H54 (cell line): Measurements from ENCODE around the gene PTX4.

Experiments
- DNase-seq: peaks from one replicate; pipeline ENCODE4 v3.0.0; 2011; ENCODE audit warnings: low spot score, mixed read lengths; ENCODE audit not compliant: insufficient read length
- FAIRE-seq: peaks from 3 replicates; lab custom pipeline; 2011; peaks lifted over from hg19 to GRCh38; lab: Jason Lieb, UNC
- POLR2A ChIP-seq: IDR thresholded peaks from 2 replicates; pipeline ENCODE4 v1.6.1; 2011; ENCODE audit warnings: low read depth, mild to moderate bottlenecking, low read length

PTX4 gene

DNA sequence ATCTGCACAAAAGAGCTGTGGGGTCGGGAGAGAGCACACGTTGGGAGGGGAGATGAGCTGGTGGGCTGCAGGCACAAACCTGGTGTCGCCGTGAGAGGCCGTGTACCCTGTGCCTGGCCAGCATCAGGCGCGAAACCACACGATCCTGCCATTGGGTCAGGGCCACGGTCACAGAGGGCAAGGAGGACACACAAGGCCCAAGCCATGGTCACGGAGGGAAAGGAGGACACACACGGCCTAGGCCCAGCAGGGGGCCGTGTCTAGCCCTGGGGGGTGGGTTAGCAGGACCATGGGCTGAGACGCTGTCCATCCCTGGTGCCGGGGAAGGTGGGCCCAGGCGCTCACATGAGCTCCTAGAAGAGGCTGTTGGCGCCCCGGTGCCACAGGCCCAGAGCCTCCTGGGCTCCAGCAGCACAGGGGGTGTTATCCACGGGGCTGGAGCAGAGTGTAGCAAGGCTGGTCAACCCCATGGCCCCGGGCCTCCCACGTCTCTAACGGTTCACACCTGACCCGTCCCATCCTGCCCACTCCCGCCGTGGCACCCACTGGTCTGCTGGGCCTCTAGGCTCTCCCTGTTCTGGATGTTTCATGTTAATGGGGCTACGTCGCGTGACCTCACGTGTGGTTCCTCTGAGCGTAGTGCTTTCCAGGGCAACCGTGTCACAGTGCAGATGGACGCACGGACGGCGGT lies 36.9 kb downstream of the PTX4 start:
- no peak for TF ChIP-seq POLR2A
- DNase-seq (no peak), FAIRE-seq (no peak)

DNA sequence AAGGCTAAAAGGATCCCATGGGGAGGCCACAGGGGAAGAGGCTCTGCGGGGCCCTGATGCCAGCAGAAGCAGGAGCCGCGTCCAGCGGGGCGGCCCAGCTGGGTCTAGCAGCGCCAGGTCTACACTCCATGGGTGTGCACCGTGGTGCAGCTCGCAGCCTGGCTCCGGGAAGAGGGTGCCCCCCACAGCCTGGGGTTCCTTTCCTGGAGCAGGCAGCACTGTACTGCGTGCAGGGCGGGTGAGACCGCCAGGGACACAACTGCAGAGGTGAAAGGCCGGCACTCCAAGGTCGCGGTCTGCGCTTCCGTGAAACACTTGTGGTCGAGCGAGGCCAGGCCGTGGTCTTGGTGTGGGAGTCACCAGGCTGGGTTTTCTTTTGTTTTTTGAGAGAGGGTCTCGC lies 37.9 kb downstream of the PTX4 start:
- no peak for FAIRE-seq
- TF ChIP-seq POLR2A = no peak

DNA sequence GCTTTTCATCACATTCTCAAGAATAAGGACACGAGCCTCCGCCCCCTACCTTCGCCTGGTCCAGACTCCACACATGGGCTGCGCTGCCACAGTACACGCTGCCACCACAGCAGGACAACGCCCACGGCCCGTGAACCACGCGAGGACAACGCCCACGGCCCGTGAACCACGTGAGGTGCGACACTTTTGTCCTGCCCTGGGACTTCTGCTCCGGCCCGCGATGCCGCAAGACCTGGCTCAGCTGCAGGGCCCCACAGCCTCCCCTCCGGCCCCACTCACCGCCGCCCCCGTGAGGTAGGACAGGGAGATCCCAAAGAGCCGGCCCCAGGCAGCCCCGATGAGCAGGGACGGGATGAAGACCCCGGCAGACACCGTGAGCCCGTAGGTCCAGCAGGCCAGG lies 38.5 kb downstream of the PTX4 start:
- no peak for DNase-seq
- TF ChIP-seq POLR2A = no peak
- FAIRE-seq = no peak

More for the DNA sequence above, 37.9 kb downstream of the PTX4 start:
- no peak for DNase-seq

DNA sequence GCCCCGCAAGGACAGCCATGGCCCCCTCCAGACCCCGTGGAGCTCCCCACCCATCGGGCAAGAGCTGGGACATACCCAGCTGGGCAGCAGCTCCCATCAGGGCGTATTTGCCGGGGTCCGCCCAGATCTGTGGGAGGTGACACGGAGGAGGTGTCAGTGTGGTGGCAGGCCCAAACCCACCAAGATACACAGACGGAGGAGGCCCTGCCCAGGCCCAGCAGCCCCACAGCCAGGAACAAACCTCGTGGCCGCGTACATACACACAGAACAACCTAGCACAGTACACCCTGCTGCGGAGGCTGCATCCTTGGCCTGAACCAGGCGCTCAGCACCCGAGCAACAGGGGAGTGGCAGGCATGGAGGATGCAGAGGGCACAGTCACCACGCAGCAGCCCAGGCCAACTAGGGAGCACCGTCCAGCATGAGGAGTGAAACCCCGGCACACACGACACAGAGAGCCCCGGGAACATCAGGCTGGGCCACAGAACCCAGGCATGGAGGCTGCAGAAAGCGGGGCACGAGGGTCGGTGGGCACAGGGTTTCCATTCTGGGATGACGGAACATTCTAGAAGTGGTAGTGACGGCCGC lies 39.4 kb downstream of the PTX4 start:
- FAIRE-seq (no peak), DNase-seq (no peak)
- no peak for TF ChIP-seq POLR2A

GRCh38 chr16:1448536-1449116 lies 40.1 kb downstream of the PTX4 start:
- TF ChIP-seq POLR2A = no peak
- DNase-seq (no peak), FAIRE-seq (no peak)

DNA sequence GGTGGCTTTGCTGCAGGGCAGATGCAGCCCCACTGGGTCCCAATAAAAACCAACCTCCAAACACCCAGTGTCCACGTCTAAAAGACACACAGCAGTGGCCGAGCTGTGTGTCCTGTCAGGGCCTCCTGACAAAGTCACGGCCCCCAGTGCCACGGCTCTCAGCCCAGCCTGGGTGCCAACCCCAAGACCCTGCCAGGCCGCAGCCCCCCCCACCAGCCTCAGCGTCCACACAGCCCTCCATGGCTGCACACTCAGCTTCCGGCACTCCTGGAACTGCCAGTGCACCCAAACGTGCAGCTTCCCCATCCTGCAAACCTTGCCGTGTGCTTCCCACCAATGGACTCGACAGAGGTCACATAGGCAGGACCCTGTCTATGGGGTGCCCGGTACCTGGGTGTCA lies 40.8 kb downstream of the PTX4 start:
- DNase-seq = no peak
- no peak for TF ChIP-seq POLR2A

DNA sequence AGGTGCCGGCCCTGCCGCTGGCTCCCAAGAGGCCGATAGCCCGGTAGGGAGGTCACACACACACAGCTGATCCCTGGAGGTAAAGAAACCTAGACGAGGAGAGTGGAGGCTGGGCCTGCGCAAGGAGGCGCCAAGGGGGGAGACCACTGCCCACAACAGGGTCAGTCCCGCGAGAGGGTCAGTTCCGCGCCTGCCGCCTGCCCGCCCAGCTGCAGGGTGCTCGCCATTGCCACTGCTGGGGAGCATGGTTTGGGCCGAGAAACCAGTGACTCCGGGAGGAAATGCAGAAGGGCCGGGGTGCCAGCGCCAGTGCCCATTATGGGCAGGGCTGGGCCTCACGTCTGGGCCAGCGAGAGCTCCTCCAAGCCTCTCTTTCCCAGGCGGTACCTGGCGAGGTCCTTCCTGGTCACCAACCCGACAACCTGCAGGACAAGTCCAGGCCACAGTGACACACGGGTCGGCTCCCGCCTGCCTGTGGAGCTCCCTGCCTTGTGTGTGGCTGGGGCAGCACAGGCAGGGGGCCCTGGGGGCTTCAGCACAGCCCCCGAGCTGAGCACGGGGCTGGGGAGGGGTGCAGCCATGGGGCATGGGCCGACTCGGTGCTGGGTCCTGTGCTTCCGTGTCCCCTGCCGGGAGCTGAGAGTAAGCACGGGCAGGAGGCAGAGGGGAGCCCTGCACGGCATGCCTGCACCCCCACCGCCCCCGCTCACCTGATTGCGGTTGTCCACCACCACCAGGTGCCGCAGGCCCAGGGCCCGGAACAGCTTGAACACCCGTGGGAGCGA lies 42.3 kb downstream of the PTX4 start:
- FAIRE-seq (no peak), DNase-seq (no peak)
- no peak for TF ChIP-seq POLR2A

More for the DNA sequence above, 40.8 kb downstream of the PTX4 start:
- FAIRE-seq = no peak

GRCh38 chr16:1445518-1446203 lies 43.1 kb downstream of the PTX4 start:
- DNase-seq (no peak), FAIRE-seq (no peak)
- TF ChIP-seq POLR2A = no peak

DNA sequence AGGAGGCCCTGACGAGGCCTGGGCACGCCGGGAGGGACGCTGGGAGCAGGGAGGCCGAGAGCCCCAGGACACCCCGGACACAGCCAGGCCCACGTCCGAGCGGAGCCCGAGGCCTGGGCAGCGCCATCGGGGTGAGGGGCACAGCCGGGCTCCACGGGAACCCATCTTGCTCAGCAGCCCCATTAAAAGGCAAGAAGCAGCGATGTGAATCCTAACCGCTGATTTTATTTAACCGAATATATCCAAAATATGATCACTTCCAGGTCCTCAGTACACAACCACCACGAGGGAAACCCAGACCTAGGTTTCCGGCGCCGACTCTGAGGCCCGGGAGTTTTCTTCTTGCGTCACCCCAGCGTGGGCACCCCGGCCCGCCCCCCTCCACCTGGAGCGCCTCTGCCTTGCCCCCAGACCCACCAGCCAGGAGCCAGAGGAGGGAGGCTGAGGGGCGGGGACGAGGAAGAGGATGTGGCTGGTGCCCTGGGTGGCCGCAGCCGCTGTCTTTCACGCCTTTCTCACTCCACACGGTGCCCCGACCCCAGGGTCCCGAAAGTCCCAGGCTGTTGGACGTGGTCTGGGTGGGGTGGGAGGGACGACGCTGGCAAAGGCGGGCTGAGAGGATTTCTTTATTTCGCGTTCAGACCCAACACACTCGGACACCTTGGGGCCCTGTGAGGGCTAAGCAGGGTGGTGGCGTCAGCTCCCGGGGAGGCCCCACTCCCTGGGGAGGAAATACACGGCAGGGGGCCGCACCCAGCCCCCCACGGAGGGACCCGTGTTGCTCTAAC lies 43.8 kb downstream of the PTX4 start:
- FAIRE-seq (no peak), DNase-seq (no peak)
- TF ChIP-seq POLR2A = no peak

GRCh38 chr16:1443980-1444729 lies 44.6 kb downstream of the PTX4 start, which contains the start of gene CCDC154:
Gene CCDC154 (minus strand): TSS chr16:1444556. CDS start chr16:1444322, 234 bp downstream.
- FAIRE-seq = no peak
- no peak for DNase-seq
- TF ChIP-seq POLR2A = no peak

DNA sequence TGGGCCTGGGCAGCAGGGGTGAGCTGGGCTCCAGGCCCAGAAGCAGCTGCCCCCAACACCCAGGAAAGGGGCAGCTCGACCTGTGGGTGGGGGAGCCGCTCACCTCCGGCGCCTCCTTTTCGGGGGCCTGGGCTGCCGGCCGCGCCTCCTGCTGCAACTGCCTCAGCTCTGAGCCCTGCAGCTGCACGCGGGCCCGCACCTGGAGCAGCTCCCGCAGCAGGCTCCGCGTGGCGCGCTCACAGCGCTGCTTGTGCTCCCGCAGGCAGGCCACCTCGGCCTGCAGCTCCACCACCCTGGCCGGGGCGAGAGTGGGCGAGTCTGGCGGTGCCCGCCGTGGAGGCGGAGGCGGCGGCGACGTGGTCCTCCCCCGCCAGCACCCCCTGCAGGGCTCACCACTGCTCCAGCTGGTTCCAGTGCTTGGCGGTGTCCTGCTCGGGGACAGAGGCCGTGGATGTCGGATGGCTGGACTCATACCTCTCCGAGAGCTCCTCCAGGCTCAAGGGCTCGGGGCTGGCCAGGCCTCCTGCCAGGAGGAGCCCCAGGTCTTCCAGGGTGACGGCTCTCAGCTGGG lies 45.3 kb downstream of the PTX4 start:
- DNase-seq = no peak
- no peak for FAIRE-seq
- no peak for TF ChIP-seq POLR2A

GRCh38 chr16:1442697-1443096 lies 46.0 kb downstream of the PTX4 start:
- no peak for DNase-seq
- FAIRE-seq = no peak
- TF ChIP-seq POLR2A = no peak
